Transverse colon (tissue), 3 donors: Measurements from ENCODE around the gene IMPDH1.

Experiments used
- POLR2A ChIP-seq: fragments of 450-650 bp; IDR thresholded peaks from one replicate; pipeline ENCODE4 v1.6.1; 2016; ENCODE audit warnings: antibody characterized with exemption, mild to moderate bottlenecking, moderate library complexity
- TF ChIP-seq, protein P1 (sequence below), 5 experiments: fragments of 200-600 bp in 3 of 5; fragments of 450-650 bp in 2 of 5; sonication (generic) in 3 of 5; IDR thresholded peaks; 1 replicate in 2 of 5; 2 replicates in 3 of 5; pipeline ENCODE4 v1.5.1; 2016 to 2017; ENCODE audit warnings: antibody characterized with exemption in 5 of 5, inconsistent platforms in 3 of 5, mild to moderate bottlenecking in 2 of 5, moderate library complexity in 1 of 5

DNA sequence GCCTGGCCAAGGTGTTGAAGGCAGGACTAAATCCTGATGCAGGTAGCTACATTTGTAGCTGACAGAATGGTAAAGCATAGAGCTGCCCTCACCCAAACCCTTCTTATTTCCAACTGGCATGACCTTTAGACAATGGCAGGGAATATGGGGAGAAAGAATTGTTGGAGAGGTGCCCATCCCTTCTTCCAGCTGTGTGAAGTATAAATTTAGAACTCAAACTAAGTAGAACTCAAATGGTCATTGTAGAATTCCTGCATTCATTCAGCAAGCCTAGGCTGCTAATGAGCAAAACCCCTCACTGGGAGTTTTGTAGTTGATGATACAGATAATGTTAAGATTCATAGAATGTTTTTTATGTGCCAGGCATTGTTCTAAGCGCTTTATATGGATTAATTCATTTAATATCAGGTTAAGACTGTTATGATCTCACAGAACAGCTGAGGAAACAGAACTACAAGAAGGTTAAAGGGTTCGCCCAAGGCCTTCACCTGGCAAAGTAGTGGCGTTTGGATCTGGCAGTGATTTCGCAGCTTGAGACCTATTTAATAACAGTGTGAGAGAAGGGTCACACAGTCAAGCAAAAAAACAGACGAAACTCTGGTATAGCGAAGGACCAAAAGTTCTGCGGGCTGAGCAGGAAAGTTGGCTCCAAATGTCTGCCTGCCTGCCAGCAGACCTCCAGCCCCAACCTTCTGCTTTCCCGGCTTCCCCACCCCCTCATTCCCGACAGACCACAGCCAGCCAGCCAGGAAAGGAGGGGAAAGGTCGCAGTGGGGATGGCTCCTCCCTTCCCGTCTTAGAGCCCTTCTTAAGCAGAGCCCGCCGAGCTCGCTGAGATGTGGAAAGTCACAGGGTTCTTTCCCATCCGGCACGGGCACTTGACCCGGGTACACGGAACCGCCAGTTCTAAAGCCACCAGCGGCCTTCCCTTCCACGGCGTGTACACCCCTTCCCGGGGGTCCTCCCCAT, 44.3 kb upstream of the IMPDH1 start:
- TF ChIP-seq, protein P1, sequence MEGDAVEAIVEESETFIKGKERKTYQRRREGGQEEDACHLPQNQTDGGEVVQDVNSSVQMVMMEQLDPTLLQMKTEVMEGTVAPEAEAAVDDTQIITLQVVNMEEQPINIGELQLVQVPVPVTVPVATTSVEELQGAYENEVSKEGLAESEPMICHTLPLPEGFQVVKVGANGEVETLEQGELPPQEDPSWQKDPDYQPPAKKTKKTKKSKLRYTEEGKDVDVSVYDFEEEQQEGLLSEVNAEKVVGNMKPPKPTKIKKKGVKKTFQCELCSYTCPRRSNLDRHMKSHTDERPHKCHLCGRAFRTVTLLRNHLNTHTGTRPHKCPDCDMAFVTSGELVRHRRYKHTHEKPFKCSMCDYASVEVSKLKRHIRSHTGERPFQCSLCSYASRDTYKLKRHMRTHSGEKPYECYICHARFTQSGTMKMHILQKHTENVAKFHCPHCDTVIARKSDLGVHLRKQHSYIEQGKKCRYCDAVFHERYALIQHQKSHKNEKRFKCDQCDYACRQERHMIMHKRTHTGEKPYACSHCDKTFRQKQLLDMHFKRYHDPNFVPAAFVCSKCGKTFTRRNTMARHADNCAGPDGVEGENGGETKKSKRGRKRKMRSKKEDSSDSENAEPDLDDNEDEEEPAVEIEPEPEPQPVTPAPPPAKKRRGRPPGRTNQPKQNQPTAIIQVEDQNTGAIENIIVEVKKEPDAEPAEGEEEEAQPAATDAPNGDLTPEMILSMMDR (IDR thresholded peaks at IDR 0.05): no peak
- no peak for TF ChIP-seq POLR2A
